Activated CD4-positive, CD25-positive, alpha-beta regulatory T cell treated with anti-CD3 and anti-CD28 coated beads, Interleukin-2, amount 50 U/mL, for 72 hours (primary cell): ENCODE results near the gene EIF2AK2.

Experiments used
- DNase-seq: peaks from one replicate; pipeline ENCODE4 v3.0.0; 2021

EIF2AK2 gene

GRCh38 chr2:37098416-37099118 is 58.2 kb downstream of the EIF2AK2 start:
- DNase-seq: no peak

- no peak for DNase-seq
Observed at GRCh38 chr2:37096568-37096967, 60.2 kb downstream of the EIF2AK2 start.

- DNase-seq: no peak
Observed at GRCh38 chr2:37091873-37092272, 64.9 kb downstream of the EIF2AK2 start.

GRCh38 chr2:37090019-37090477 is 66.7 kb downstream of the EIF2AK2 start:
- no peak for DNase-seq

- no peak for DNase-seq
Observed at GRCh38 chr2:37085731-37086147, 71.0 kb downstream of the EIF2AK2 start.

GRCh38 chr2:37084797-37085196 is 72.0 kb downstream of the EIF2AK2 start:
- no peak for DNase-seq

- peak; percentile 87 for DNase-seq
Observed at GRCh38 chr2:37083873-37084794, 72.6 kb downstream of the EIF2AK2 start, which contains the start of the genes GPATCH11 and HEATR5B. GPATCH11 (plus strand) TSS chr2:37084518; CDS start chr2:37088382, 3,864 bp downstream. HEATR5B (minus strand) TSS chr2:37084372; CDS start chr2:37083414, 958 bp downstream.

GRCh38 chr2:37080689-37081088 is 76.1 kb downstream of the EIF2AK2 start:
- no peak for DNase-seq

GRCh38 chr2:37080266-37080665 is 76.5 kb downstream of the EIF2AK2 start:
- no peak for DNase-seq

- DNase-seq: no peak
Observed at GRCh38 chr2:37070931-37071330, 85.8 kb downstream of the EIF2AK2 start.

GRCh38 chr2:37068686-37069085 is 88.1 kb downstream of the EIF2AK2 start:
- DNase-seq: no peak

- no peak for DNase-seq
Observed at GRCh38 chr2:37061776-37062175, 95.0 kb downstream of the EIF2AK2 start.

- DNase-seq: no peak
Observed at GRCh38 chr2:37061013-37061711, 95.6 kb downstream of the EIF2AK2 start.

GRCh38 chr2:37060446-37060845 is 96.3 kb downstream of the EIF2AK2 start:
- no peak for DNase-seq

- no peak for DNase-seq
Observed at GRCh38 chr2:37059841-37060240, 96.9 kb downstream of the EIF2AK2 start.

- no peak for DNase-seq
Observed at GRCh38 chr2:37052600-37053332, 104.0 kb downstream of the EIF2AK2 start.
